ENCODE results near the gene METAP1D.

- no peak for TF ChIP-seq GATA3 (IDR thresholded peaks at IDR 0.05; ENCODE audit: low read depth, low read length)
- no peak for TF ChIP-seq GATA2 (IDR thresholded peaks at IDR 0.05; ENCODE audit: low read depth, low read length)
These were observed 128.7 kb downstream of the METAP1D start for GRCh38 chr2:172128484-172128883.

All from SH-SY5Y (cell line).